A549 (cell line): ENCODE measurements around the gene LTB. TPM values are rescaled to one million over a fixed set of nuclear protein-coding genes. Genes with fewer than 3 reads are reported as not detected.

Experiments used
- ATAC-seq, 2 experiments: fragments of 200-7000 bp in 1 of 2; fragments of >200 bp in 1 of 2; cut with Nextera tagmentation in 1 of 2; cut with Tn5 transposase in 1 of 2; 3 replicates each; pipeline versions ENCODE4 v1.8.0 to v1.9.1; 2018 to 2020; ENCODE audit warnings: mild to moderate bottlenecking in 1 of 2, moderate library complexity in 1 of 2
- CTCF ChIA-PET: fragments of 300-600 bp; sonication (Branson Sonifier 250); formaldehyde crosslinking; extraction: SDS; loops from one replicate; lab custom pipeline; 2021; ENCODE audit warnings: antibody characterized with exemption, inconsistent platforms; lab: Yijun Ruan, JAX
- POLR2A ChIA-PET: fragments of 350-600 bp; formaldehyde crosslinking; extraction: SDS; loops from one replicate; lab custom pipeline; 2021; ENCODE audit warnings: antibody characterized with exemption, inconsistent platforms; lab: Yijun Ruan, JAX
- DNase-seq, 2 experiments: peaks; one replicate each; pipeline versions ENCODE4 v3.0.0 to v3.0.0-alpha.2; 2011 to 2016; ENCODE audit warnings: low read depth in 1 of 2, low spot score in 1 of 2
- FAIRE-seq: peaks from 2 replicates; lab custom pipeline; 2011; peaks lifted over from hg19 to GRCh38; lab: Jason Lieb, UNC
- H3K27ac ChIP-seq, 2 experiments: fragments of >200 bp; sonication (Bioruptor Twin); formaldehyde crosslinking; 3 replicates each; pipeline ENCODE4 v1.5.1; 2016 to 2017
- H3K4me1 ChIP-seq: fragments of >200 bp; sonication (Bioruptor Twin); formaldehyde crosslinking; 3 replicates; pipeline ENCODE4 v1.6.1; 2016
- H3K4me2 ChIP-seq: fragments of >200 bp; sonication (Bioruptor Twin); formaldehyde crosslinking; 3 replicates; pipeline ENCODE4 v1.6.1; 2016
- H3K4me3 ChIP-seq: fragments of >200 bp; sonication (Bioruptor Twin); formaldehyde crosslinking; 3 replicates; pipeline ENCODE4 v1.5.1; 2016
- H3K9me3 ChIP-seq: fragments of >200 bp; sonication (Bioruptor Twin); formaldehyde crosslinking; 3 replicates; pipeline ENCODE4 v1.6.1; 2016
- ATOH8 ChIP-seq: fragments of 250-450 bp; sonication (Bioruptor Pico); IDR thresholded peaks from 2 replicates; pipeline ENCODE4 v1.5.0; 2020; ENCODE audit warnings: low read depth, mild to moderate bottlenecking, moderate library complexity
- BCL3 ChIP-seq: fragments of >200 bp; sonication (Bioruptor Twin); formaldehyde crosslinking; IDR thresholded peaks from 3 replicates; pipeline ENCODE4 v1.6.1; 2016
- EHMT2 ChIP-seq: fragments of 200-600 bp; sonication (generic); IDR thresholded peaks from 2 replicates; pipeline ENCODE4 v1.6.1; 2016; ENCODE audit warnings: antibody characterized with exemption, low read depth, mild to moderate bottlenecking, moderate library complexity
- HEYL ChIP-seq: fragments of 250-450 bp; sonication (Bioruptor Pico); IDR thresholded peaks from 2 replicates; pipeline ENCODE4 v1.8.0; 2021; ENCODE audit warnings: mild to moderate bottlenecking, moderate library complexity
- HMGXB4 ChIP-seq: fragments of 250-450 bp; sonication (Bioruptor Pico); IDR thresholded peaks from 2 replicates; pipeline ENCODE4 v1.5.0; 2021; ENCODE audit warnings: mild to moderate bottlenecking, moderate library complexity, borderline replicate concordance
- HOXB5 ChIP-seq: fragments of 250-450 bp; sonication (Bioruptor Pico); IDR thresholded peaks from 2 replicates; pipeline ENCODE4 v1.5.0; 2020; ENCODE audit warnings: mild to moderate bottlenecking, moderate library complexity
- JUN ChIP-seq, 2 experiments: fragments of >200 bp; sonication (Bioruptor Twin); formaldehyde crosslinking; IDR thresholded peaks; 2 replicates in 1 of 2; 3 replicates in 1 of 2; pipeline ENCODE4 v1.6.1; 2016 to 2017
- JUNB ChIP-seq: fragments of >200 bp; sonication (Bioruptor Twin); formaldehyde crosslinking; IDR thresholded peaks from 2 replicates; pipeline ENCODE4 v1.6.1; 2016
- KDM5A ChIP-seq: fragments of 200-600 bp; sonication (generic); IDR thresholded peaks from 2 replicates; pipeline ENCODE4 v1.6.1; 2016; ENCODE audit warnings: antibody characterized with exemption, mild to moderate bottlenecking
- MAFK ChIP-seq: fragments of 450-650 bp; IDR thresholded peaks from 2 replicates; pipeline ENCODE4 v1.6.1; 2014; ENCODE audit not compliant: partially characterized antibody
- MAZ ChIP-seq: fragments of 150-350 bp; IDR thresholded peaks from 2 replicates; pipeline ENCODE4 v1.6.1; 2014; ENCODE audit warnings: antibody characterized with exemption, low read depth, low read length, borderline replicate concordance
- MYC ChIP-seq: IDR thresholded peaks from 2 replicates; pipeline ENCODE4 v1.6.1; 2012; ENCODE audit warnings: mild to moderate bottlenecking, inconsistent platforms, low read length, improper control_type of control experiment, borderline replicate concordance
- PBX3 ChIP-seq: IDR thresholded peaks from 2 replicates; pipeline ENCODE4 v1.6.1; 2012
- PHF8 ChIP-seq: fragments of 200-600 bp; sonication (generic); IDR thresholded peaks from 2 replicates; pipeline ENCODE4 v1.6.1; 2016; ENCODE audit warnings: low read depth, mild to moderate bottlenecking, antibody characterized with exemption, moderate library complexity, borderline replicate concordance
- POLR2A ChIP-seq: IDR thresholded peaks from 2 replicates; pipeline ENCODE4 v1.6.1; 2012; ENCODE audit warnings: mild to moderate bottlenecking, low read length
- REST ChIP-seq: fragments of 200-600 bp; sonication (generic); IDR thresholded peaks from 2 replicates; pipeline ENCODE4 v1.6.1; 2016; ENCODE audit warnings: antibody characterized with exemption, mild to moderate bottlenecking, moderate library complexity
- RNF2 ChIP-seq: fragments of 200-600 bp; sonication (generic); IDR thresholded peaks from 2 replicates; pipeline ENCODE4 v1.6.1; 2016; ENCODE audit warnings: low read depth, mild to moderate bottlenecking, antibody characterized with exemption, moderate library complexity, borderline replicate concordance
- WGBS: methylation state at CpG from one replicate; pipeline ENCODE4 v1.1.6; 2017; ENCODE audit errors: missing lambda C conversion rate; 5-methylcytosine and 5-hydroxymethylcytosine counted together
- polyA plus RNA-seq, 4 experiments: library from polyadenylated mRNA; depleted of rRNA in 3 of 4; stranded (reverse); fragments of >200 nt; fragmentation: RNase III in 1 of 4; extraction: RNeasy Plus Mini Kit Qiagen cat#74134 plus additional on column Dnase treatment in 1 of 4; gene quantifications; 2 replicates in 3 of 4; 3 replicates in 1 of 4; pipeline ENCODE4 v1.2.3, GENCODE V29; 2011 to 2017

The LTB gene
- polyA plus RNA-seq, 2 of the 4 experiments (the other 2 are of a cell fraction) = 0.14 to 0.26 TPM

GRCh38 chr6:31620586-31621319, 38.5 kb upstream of the LTB start, which contains the start of gene PRRC2A:
PRRC2A (plus strand) TSS chr6:31620715; CDS start chr6:31622790, 2,075 bp downstream.
- ChIA-PET POLR2A (interaction anchor here (0.7 to 1.7 kb wide), 4 partner anchors 14 to 80 kb away, joined by 3 to 8 read pairs (median 6); partner anchors contain the start of genes DDX39B and NFKBIL1), CTCF (interaction anchor here (0.6 to 1.4 kb wide), 2 partner anchors 152 to 349 kb away, joined by 3 read pairs; no protein-coding TSS in a partner anchor)
- peak; percentile 83 to 86 for ATAC-seq

GRCh38 chr6:31619805-31620585, 37.8 kb upstream of the LTB start:
- POLR2A ChIA-PET = interaction anchor here (0.7 to 1.7 kb wide), 5 partner anchors 13 to 79 kb away, joined by 3 to 8 read pairs (median 5); partner anchors contain the start of genes C6orf47, DDX39B and NFKBIL1
- FAIRE-seq (no peak), ATAC-seq (peak; percentile 92 to 93), DNase-seq (peak; percentile 92 to 99)
- H3K27ac ChIP-seq = peak overlapping the region; percentile 92
- peak overlapping the region; percentile 48 for H3K4me3 ChIP-seq
- peak overlapping the region; percentile 96 for H3K4me2 ChIP-seq
- CTCF ChIA-PET = interaction anchor here (0.5 to 0.6 kb wide), 2 partner anchors 19 to 350 kb away, joined by 3 to 5 read pairs; no protein-coding TSS in a partner anchor
- H3K4me1 ChIP-seq = peaks cover 15% of the 10 kb centered on the region
- no peaks in the 10 kb centered on the region for H3K9me3 ChIP-seq
- 2% methylated on average over 50 of the region's 50 CpGs for WGBS
- TF ChIP-seq KDM5A (no peak), BCL3 (peak; percentile 57; the same call in 1 of the 3 replicates), JUN (IDR thresholded peaks at IDR 0.05) (no peak; a peak in 1 of 5 replicates), MAFK (peak; percentile 34), PHF8 (peak; percentile 74; the same call in 1 of the 2 replicates), REST (peak; percentile 43)

More at GRCh38 chr6:31620586-31621319, 38.5 kb upstream of the LTB start, which contains the start of gene PRRC2A:
- peak within 1 kb of the TSS; percentile 99 for H3K27ac ChIP-seq
- H3K9me3 ChIP-seq = no peaks in the 10 kb centered on the region
- no peak for FAIRE-seq
- peak within 1 kb of the TSS; percentile 81 for H3K4me3 ChIP-seq
- TF ChIP-seq RNF2 (no peak), BCL3 (no peak), HMGXB4 (no peak), MYC (peak; percentile 37; the same call in 1 of the 2 replicates), PBX3 (no peak), HEYL (CRISPR knock-in tag) (no peak), MAFK (no peak), HOXB5 (CRISPR knock-in tag) (no peak), POLR2A (peak; percentile 60), MAZ (peak; percentile 98), JUN (IDR thresholded peaks at IDR 0.05) (peak; percentile 86 to 91; a peak in 4 of 5 replicates), EHMT2 (no peak), ATOH8 (CRISPR knock-in tag) (no peak), JUNB (no peak), PHF8 (peak; percentile 19; the same call in 1 of the 2 replicates)
- peaks cover 15% of the 10 kb centered on the region for H3K4me1 ChIP-seq
- H3K4me2 ChIP-seq = peak within 1 kb of the TSS; percentile 99
- WGBS = under 1% methylated on average over 22 of the region's 67 CpGs
- peak in 1 of 2 experiments; percentile 76 for DNase-seq
